B cell (primary cell): Measurements from ENCODE around the gene PLXDC1.

ENCODE experiments used
- CTCF ChIP-seq: fragments of 200-600 bp; IDR thresholded peaks from one replicate; pipeline ENCODE4 v1.8.0; 2022; ENCODE audit warnings: antibody characterized with exemption, mild to moderate bottlenecking
- EZH2 ChIP-seq: IDR thresholded peaks from 2 replicates; pipeline ENCODE4 v1.6.1; 2012; ENCODE audit warnings: borderline replicate concordance, low read depth, mild to moderate bottlenecking, moderate library complexity, low read length; ENCODE audit not compliant: insufficient read depth, poor library complexity, severe bottlenecking

DNA sequence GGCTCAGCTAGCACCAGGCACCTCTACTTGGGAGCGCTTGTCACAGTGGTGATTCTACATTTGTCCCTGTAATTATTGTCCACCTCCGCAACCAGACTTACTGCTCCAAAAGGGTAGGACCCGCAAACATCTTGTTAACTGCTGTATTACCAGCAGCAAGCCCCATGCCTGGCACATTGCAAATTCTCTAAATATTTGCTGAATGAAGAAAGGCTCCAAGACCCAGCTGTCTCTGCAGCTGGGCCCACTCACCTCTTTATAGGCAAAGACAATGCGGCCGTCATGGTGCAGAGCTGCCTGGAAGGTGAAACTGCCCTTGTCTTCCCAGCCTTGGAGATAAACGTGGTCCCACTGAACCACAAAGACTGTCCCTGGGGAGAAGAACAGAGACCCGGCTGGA, 44.3 kb downstream of the PLXDC1 start:
- TF ChIP-seq CTCF (no peak), EZH2 (no peak)
